K562 (cell line): Measurements from ENCODE around the gene SLC12A3. TPM values are rescaled to one million over a fixed set of nuclear protein-coding genes. Genes with fewer than 3 reads are reported as not detected.

Experiments used
- ARID1B ChIP-seq: fragments of 450-650 bp; IDR thresholded peaks from 2 replicates; pipeline ENCODE4 v1.6.1; 2016; ENCODE audit warnings: antibody characterized with exemption, mild to moderate bottlenecking, inconsistent platforms
- ARID2 ChIP-seq: fragments of 450-650 bp; IDR thresholded peaks from 2 replicates; pipeline ENCODE4 v1.6.1; 2017; ENCODE audit warnings: antibody characterized with exemption, mild to moderate bottlenecking
- CHD2 ChIP-seq: IDR thresholded peaks from 2 replicates; pipeline ENCODE4 v1.6.1; 2011; ENCODE audit warnings: low read depth, low read length
- E2F8 ChIP-seq: fragments of 450-650 bp; IDR thresholded peaks from 2 replicates; pipeline ENCODE4 v1.7.1; 2018; ENCODE audit warnings: mild to moderate bottlenecking, low read depth; ENCODE audit not compliant: partially characterized antibody
- ESRRB ChIP-seq: fragments of 250-450 bp; sonication (Bioruptor Pico); IDR thresholded peaks from 2 replicates; pipeline ENCODE4 v1.5.0; 2020; ENCODE audit warnings: mild to moderate bottlenecking, moderate library complexity, borderline replicate concordance
- ETV6 ChIP-seq, 3 experiments: fragments of 150-350 bp in 1 of 3; sonication (generic) in 1 of 3; formaldehyde crosslinking in 1 of 3; IDR thresholded peaks; 2 replicates each; pipeline versions ENCODE4 v1.6.1 to v1.8.0; 2014 to 2022; ENCODE audit warnings: borderline replicate concordance in 2 of 3, low read depth in 2 of 3, antibody characterized with exemption in 1 of 3, low read length in 1 of 3, mild to moderate bottlenecking in 1 of 3, missing genetic modification reagents in 1 of 3
- FOXK2 ChIP-seq, 2 experiments: fragments of 450-650 bp; IDR thresholded peaks in 1 of 2; conservative IDR thresholded peaks in 1 of 2; 2 replicates each; pipeline ENCODE4 v1.6.1; 2016; ENCODE audit warnings: low read depth in 2 of 2, mild to moderate bottlenecking in 1 of 2
- GTF2E2 ChIP-seq: fragments of 200-800 bp; sonication (Bioruptor generic); IDR thresholded peaks from 2 replicates; pipeline ENCODE4 v1.6.1; 2016; ENCODE audit warnings: missing genetic modification characterization, missing compliant biosample characterization
- MEF2A ChIP-seq: IDR thresholded peaks from 2 replicates; pipeline ENCODE4 v1.6.1; 2011; ENCODE audit warnings: low read depth, mild to moderate bottlenecking, low read length, moderate library complexity; ENCODE audit not compliant: control insufficient read depth
- NONO ChIP-seq, 2 experiments: fragments of 200-400 bp in 1 of 2; fragments of 450-650 bp in 1 of 2; formaldehyde crosslinking in 1 of 2; IDR thresholded peaks; 2 replicates each; pipeline ENCODE4 v1.6.1; 2017; ENCODE audit warnings: low read depth in 2 of 2, mild to moderate bottlenecking in 2 of 2, moderate library complexity in 2 of 2, low read length in 1 of 2
- PATZ1 ChIP-seq: fragments of 250-450 bp; sonication (Bioruptor Pico); IDR thresholded peaks from 2 replicates; pipeline ENCODE4 v1.5.0; 2020; ENCODE audit warnings: mild to moderate bottlenecking, borderline replicate concordance
- RBM14 ChIP-seq: fragments of 200-400 bp; formaldehyde crosslinking; IDR thresholded peaks from 2 replicates; pipeline ENCODE4 v1.6.1; 2018; ENCODE audit warnings: low read depth, mild to moderate bottlenecking, low read length, moderate library complexity, borderline replicate concordance; ENCODE audit not compliant: insufficient read depth
- SUPT5H ChIP-seq: fragments of 450-650 bp; IDR thresholded peaks from 2 replicates; pipeline ENCODE4 v1.6.1; 2016
- THAP12 ChIP-seq: fragments of 250-450 bp; sonication (Bioruptor Pico); IDR thresholded peaks from 2 replicates; pipeline ENCODE4 v1.9.0; 2021; ENCODE audit warnings: mild to moderate bottlenecking, inconsistent platforms
- ZBTB33 ChIP-seq: sonication (generic); formaldehyde crosslinking; IDR thresholded peaks from 2 replicates; pipeline ENCODE4 v1.8.1; 2023; ENCODE audit warnings: mild to moderate bottlenecking, missing genetic modification reagents
- ZC3H4 ChIP-seq: sonication (generic); formaldehyde crosslinking; IDR thresholded peaks from 2 replicates; pipeline ENCODE4 v1.9.0; 2021; ENCODE audit warnings: missing genetic modification reagents, borderline replicate concordance
- polyA plus RNA-seq, 8 experiments: library from polyadenylated mRNA; depleted of rRNA in 4 of 8; stranded (reverse) in 5 of 8; unstranded in 3 of 8; fragments of >200 nt; fragmentation: Nextera tagmentation in 2 of 8; fragmentation: Illumina TruSeq in 1 of 8; extraction: Ambion mirVana in 2 of 8; extraction: Trizol in 1 of 8; gene quantifications; 2 replicates each; pipeline versions ENCODE4 v1.2.1 to v1.2.3, GENCODE V29; 2011 to 2014; ENCODE audit warnings: inconsistent platforms in 1 of 8, missing spikeins in 1 of 8
- total RNA-seq, 7 experiments: library from RNA; depleted of rRNA in 6 of 7; stranded (reverse); fragments of >200 nt in 6 of 7; fragmentation: Illumina TruSeq in 2 of 7; extraction: Trizol in 2 of 7; gene quantifications; 2 replicates each; pipeline versions ENCODE4 v1.2.1 to v1.2.3, GENCODE V29; 2011 to 2021; ENCODE audit warnings: low replicate concordance in 1 of 7

Gene SLC12A3
- total and polyA plus RNA-seq, 9 of the 15 experiments (the other 6 are each of a cell fraction or from before 2014, with no cell fraction given): not detected

- TF ChIP-seq ZBTB33 (no peak), MEF2A (no peak), CHD2 (no peak), ARID1B (no peak), NONO (IDR thresholded peaks at IDR 0.05; ENCODE audit: low read depth in 2 of 2, low read length in 1 of 2) (no peak), RBM14 (no peak), GTF2E2 (tag) (no peak), ETV6 (IDR thresholded peaks at IDR 0.05; ENCODE audit: borderline replicate concordance in 1 of 2, low read depth in 2 of 2, low read length in 1 of 2) (no peak), ETV6 (CRISPR knock-in tag; IDR thresholded peaks at IDR 0.05; ENCODE audit: borderline replicate concordance) (no peak), SUPT5H (peak; percentile 28; the same call in 1 of the 2 replicates), E2F8 (peak; percentile 44), THAP12 (CRISPR knock-in tag) (no peak), ESRRB (CRISPR knock-in tag) (no peak), ZC3H4 (CRISPR knock-in tag) (no peak), ARID2 (no peak), PATZ1 (CRISPR knock-in tag) (no peak), FOXK2 (conservative IDR thresholded peaks at IDR 0.05 in 1 of 2, IDR thresholded peaks at IDR 0.05 in 1 of 2; ENCODE audit: low read depth in 2 of 2) (no peak)
Measured at GRCh38 chr16:56941092-56941491, 76.1 kb downstream of the SLC12A3 start (continued).
